ENCODE measurements around the gene TYROBP.

GRCh38 chr19:35938282-35939224 lies 30.5 kb upstream of the TYROBP start:
- TF ChIP-seq POLR2A (IDR thresholded peaks at IDR 0.05) (no peak), CTCF (IDR thresholded peaks at IDR 0.05) (no peak), POLR2AphosphoS5 (IDR thresholded peaks at IDR 0.05) (no peak)

All from prostate gland (tissue), 2 donors.